Measurements from ENCODE around the gene DLL4. TPM values are rescaled to one million over a fixed set of nuclear protein-coding genes. Genes with fewer than 3 reads are reported as not detected.

The DLL4 gene
- total RNA-seq, 4 donors from 2014 or later, result 4.0 to 8.3 (median 5.1) TPM

DNA sequence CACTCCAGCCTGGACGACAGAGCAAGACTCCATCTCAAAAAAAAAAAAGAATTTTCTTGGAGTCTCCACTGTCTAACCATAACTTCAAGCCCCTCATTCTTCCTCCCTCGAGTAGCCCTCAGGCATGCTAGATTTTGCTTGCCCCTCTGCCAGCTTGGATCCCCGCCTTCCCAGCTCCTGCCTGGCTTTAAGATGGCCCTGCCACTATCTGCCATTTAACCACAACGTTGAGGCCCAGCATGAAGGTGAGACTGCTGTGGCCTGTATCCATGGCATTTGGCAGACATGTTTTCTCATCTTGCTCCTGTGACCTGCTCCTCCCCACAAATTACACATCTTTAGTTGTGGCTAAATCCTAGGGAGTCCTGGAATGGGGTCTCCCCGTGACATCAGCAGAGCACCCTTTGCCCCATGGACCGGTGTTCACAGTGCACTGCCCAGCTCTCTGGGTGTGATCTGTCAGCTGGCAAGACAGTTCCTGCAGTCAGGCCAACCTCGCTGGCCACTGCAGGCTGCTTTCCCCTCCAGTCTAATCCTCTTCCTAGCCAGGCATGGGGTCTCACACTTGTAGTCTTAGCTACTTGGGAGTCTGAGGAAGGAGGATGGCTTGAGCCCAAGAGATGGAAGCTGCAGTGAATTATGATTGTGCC, 24.5 kb upstream of the DLL4 start:
- TF ChIP-seq, protein P1, sequence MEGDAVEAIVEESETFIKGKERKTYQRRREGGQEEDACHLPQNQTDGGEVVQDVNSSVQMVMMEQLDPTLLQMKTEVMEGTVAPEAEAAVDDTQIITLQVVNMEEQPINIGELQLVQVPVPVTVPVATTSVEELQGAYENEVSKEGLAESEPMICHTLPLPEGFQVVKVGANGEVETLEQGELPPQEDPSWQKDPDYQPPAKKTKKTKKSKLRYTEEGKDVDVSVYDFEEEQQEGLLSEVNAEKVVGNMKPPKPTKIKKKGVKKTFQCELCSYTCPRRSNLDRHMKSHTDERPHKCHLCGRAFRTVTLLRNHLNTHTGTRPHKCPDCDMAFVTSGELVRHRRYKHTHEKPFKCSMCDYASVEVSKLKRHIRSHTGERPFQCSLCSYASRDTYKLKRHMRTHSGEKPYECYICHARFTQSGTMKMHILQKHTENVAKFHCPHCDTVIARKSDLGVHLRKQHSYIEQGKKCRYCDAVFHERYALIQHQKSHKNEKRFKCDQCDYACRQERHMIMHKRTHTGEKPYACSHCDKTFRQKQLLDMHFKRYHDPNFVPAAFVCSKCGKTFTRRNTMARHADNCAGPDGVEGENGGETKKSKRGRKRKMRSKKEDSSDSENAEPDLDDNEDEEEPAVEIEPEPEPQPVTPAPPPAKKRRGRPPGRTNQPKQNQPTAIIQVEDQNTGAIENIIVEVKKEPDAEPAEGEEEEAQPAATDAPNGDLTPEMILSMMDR (IDR thresholded peaks at IDR 0.05), result no peak
- TF ChIP-seq POLR2A (IDR thresholded peaks at IDR 0.05), result no peak
- H3K4me3 ChIP-seq (ENCODE audit: low read depth, poor library complexity, severe bottlenecking), result no peak overlapping the region
- DNase-seq (ENCODE audit: low spot score in 2 of 2), result peak in 1 of 2 donors; percentile 83
- intact Hi-C loops (cut with DNase I; ENCODE audit: low total_unique reads), result loop anchor here (5.0 to 10.0 kb wide), 2 partner anchors 118 to 280 kb away; no protein-coding TSS in a partner anchor
- 68 to 75% methylated on average over 7 of the region's 7 CpGs for WGBS, 2 donors

DNA sequence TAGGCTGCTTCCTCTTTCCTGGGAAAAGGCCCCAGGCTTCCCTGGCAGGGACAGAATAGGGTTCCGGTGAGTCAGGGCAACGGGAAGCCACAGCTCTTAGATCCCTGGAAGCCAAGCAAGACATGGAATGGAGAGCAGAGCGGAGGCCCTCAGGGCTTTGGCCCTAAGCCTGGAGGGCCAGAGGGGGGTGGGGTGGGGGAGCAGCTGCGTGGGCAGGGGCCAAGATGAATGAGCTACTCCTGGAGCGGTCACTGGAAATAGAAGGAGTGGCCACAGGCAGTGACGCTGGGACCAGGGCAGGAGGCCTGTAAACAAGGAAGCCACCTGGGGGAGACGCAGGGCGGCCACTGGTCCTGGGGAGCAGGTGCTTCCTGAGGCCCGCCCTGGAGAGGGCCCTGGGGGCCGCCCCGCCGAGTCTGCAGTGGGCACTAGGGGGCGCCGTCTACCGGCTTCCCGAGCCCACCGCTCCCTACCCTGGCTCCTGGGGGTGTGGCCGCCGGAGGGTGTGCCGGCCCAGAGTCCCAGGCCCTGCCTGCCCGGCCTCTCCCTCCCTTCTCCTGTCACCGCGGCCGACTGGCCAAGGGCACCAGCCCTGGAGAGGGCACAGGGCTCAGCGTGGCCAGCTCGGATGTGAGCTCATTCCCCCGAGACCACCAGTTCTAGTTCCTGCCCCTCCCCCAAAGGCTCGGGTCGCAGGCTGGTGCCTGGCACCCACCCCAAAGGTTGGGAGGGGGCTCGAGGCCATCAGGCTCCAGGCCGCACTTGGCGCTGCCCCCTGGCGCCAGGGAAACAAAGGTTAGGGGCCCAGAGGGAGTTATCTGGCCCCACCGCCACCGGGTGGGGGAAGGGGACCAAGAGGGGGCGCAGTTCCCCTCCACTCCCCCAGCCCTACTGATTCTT, 22.8 kb upstream of the DLL4 start:
- peak; percentile 79 to 96 for DNase-seq (ENCODE audit: low spot score in 2 of 2)
- H3K4me3 ChIP-seq (ENCODE audit: low read depth, poor library complexity, severe bottlenecking), result peak overlapping the region; percentile 1
- intact Hi-C loops (cut with DNase I; ENCODE audit: low total_unique reads), result loop anchor here (5.0 to 10.0 kb wide), 2 partner anchors 116 to 278 kb away; no protein-coding TSS in a partner anchor
- TF ChIP-seq, protein P1 (IDR thresholded peaks at IDR 0.05), result peak in 1 of 3 donors; percentile 18
- TF ChIP-seq POLR2A (IDR thresholded peaks at IDR 0.05), result no peak
- 3 to 5% methylated on average over 14 to 25 of the region's 36 CpGs for WGBS, 2 donors

DNA sequence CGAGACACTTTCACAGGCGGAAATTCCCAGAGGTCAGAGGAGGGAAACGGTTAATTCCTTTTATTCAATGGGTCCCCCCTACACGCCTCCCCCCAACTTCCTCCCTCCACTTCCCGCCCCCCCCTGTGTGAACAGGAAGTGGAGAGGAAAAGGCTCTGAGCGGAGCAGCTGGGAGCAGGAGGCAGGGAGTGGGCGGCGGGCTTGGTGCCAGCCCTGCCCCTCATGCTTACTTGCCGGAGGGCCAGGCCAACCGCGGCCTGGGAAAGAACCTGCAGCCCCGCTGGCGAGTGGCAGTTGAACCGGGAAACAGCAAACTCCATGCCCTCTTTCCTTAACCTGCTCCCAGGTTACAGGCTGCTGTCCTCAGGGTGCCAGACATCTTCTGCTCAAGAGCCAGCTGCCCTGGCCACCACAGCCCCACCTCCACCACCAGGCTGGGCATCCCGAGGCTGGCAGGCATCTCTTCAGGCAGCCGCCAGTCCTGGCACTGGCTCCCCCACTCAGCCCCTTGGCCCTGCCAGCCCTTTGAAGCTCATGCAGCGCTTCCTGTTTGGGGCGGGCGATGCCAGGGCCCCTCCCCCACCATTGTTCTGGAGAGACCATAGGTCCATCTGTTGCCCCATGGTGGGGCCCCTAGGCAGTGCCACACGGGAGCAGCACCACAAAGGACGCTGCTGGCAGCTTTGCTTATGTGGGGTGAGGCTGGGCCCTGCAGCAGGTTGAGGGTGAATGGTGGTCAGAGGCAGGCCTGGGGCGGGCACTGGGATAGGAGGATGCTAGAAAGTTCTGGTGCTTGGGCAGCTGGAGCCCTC, 21.9 kb upstream of the DLL4 start:
- intact Hi-C loops (cut with DNase I; ENCODE audit: low total_unique reads), result loop anchor here (5.0 to 10.0 kb wide), 2 partner anchors 115 to 278 kb away; no protein-coding TSS in a partner anchor
- H3K4me3 ChIP-seq (ENCODE audit: low read depth, poor library complexity, severe bottlenecking), result peak overlapping the region; percentile 1
- peak in 1 of 2 donors; percentile 90 for DNase-seq (ENCODE audit: low spot score in 2 of 2)
- WGBS, 2 donors, result 15% methylated on average over 17 to 22 of the region's 22 CpGs
- no peak for TF ChIP-seq POLR2A (IDR thresholded peaks at IDR 0.05)
- TF ChIP-seq, protein P1 (IDR thresholded peaks at IDR 0.05), result no peak

DNA sequence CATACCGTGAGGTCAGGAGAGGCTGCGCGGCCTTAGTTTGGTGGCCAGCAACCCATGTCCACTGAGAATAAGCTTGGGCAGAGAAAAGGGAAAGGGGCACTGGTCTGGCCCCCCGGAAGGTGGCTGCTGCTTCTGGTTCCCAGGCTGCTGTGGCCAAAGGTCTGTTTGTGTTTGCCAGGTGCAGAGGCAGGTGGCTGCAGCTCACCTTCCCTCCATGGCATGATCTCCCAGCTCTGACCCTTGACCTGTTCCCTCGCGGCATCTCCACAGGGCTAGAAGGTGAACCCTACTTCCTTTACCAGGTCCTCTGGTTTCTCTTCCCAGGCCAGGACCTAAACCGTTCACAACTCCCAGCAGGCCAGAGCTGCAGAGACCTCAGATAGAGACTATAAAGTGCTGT, 21.0 kb upstream of the DLL4 start:
- H3K4me3 ChIP-seq (ENCODE audit: low read depth, poor library complexity, severe bottlenecking), result no peak overlapping the region
- DNase-seq (ENCODE audit: low spot score in 2 of 2), result peak in 1 of 2 donors; percentile 81
- intact Hi-C loops (cut with DNase I; ENCODE audit: low total_unique reads), result loop anchor here (5.0 to 10.0 kb wide), 2 partner anchors 114 to 277 kb away; no protein-coding TSS in a partner anchor
- TF ChIP-seq, protein P1 (IDR thresholded peaks at IDR 0.05), result no peak
- TF ChIP-seq POLR2A (IDR thresholded peaks at IDR 0.05), result no peak
- 91 to 92% methylated on average over 7 of the region's 7 CpGs for WGBS, 2 donors

Measured in lower leg skin (tissue), 4 donors.